Neuronal stem cell (in vitro differentiated cells): ENCODE data around the gene NAV2.

Experiments
- DNase-seq: peaks from one replicate; pipeline ENCODE4 v3.0.0-alpha.2; 2013; ENCODE audit warnings: low spot score
- H2AFZ ChIP-seq: one replicate; pipeline ENCODE4 v1.6.1; 2013; ENCODE audit warnings: mild to moderate bottlenecking, low read length, inconsistent platforms
- H2AK5ac ChIP-seq: 2 replicates; pipeline ENCODE4 v1.6.1; 2013; ENCODE audit warnings: low read depth, mild to moderate bottlenecking, inconsistent platforms, low read length, moderate library complexity, mixed read lengths
- H2BK120ac ChIP-seq: 2 replicates; pipeline ENCODE4 v1.6.1; 2013; ENCODE audit warnings: low read depth, mild to moderate bottlenecking, inconsistent platforms, low read length, moderate library complexity, mixed read lengths
- H2BK12ac ChIP-seq: one replicate; pipeline ENCODE4 v1.6.1; 2013; ENCODE audit warnings: low read length, inconsistent platforms
- H2BK15ac ChIP-seq: 2 replicates; pipeline ENCODE4 v1.6.1; 2013; ENCODE audit warnings: mild to moderate bottlenecking, low read length, inconsistent platforms, mixed read lengths
- H2BK5ac ChIP-seq: one replicate; pipeline ENCODE4 v1.6.1; 2013; ENCODE audit warnings: inconsistent platforms, mild to moderate bottlenecking, low read length, moderate library complexity
- H3K14ac ChIP-seq: one replicate; pipeline ENCODE4 v1.6.1; 2013; ENCODE audit warnings: low read length, inconsistent platforms
- H3K18ac ChIP-seq: 2 replicates; pipeline ENCODE4 v1.6.1; 2013; ENCODE audit warnings: low read length, inconsistent platforms
- H3K23ac ChIP-seq: 2 replicates; pipeline ENCODE4 v1.6.1; 2013; ENCODE audit warnings: low read depth, mild to moderate bottlenecking, mixed read lengths, low read length, inconsistent platforms; ENCODE audit not compliant: poor library complexity
- H3K27ac ChIP-seq: replicated peaks from 3 replicates; pipeline ENCODE4 v1.5.1; 2013; ENCODE audit warnings: low read length, inconsistent platforms
- H3K27me3 ChIP-seq, 3 experiments: 2 replicates each; pipeline ENCODE4 v1.6.1; 2013; ENCODE audit warnings: low read length in 3 of 3, mild to moderate bottlenecking in 2 of 3, inconsistent platforms in 1 of 3, low read depth in 1 of 3, mixed read lengths in 1 of 3, moderate library complexity in 1 of 3; ENCODE audit not compliant: control insufficient read depth in 3 of 3, insufficient read depth in 3 of 3
- H3K36me3 ChIP-seq, 2 donors: replicated peaks in 1 of 2; 2 replicates each; pipeline ENCODE4 v1.6.1; 2013; ENCODE audit warnings: low read length in 2 of 2; ENCODE audit not compliant: control insufficient read depth in 2 of 2, insufficient read depth in 2 of 2
- H3K4ac ChIP-seq: 2 replicates; pipeline ENCODE4 v1.6.1; 2013; ENCODE audit warnings: inconsistent platforms, mild to moderate bottlenecking, low read length, moderate library complexity
- H3K4me1 ChIP-seq, 2 donors: 1 replicate in 1 of 2; 2 replicates in 1 of 2; pipeline ENCODE4 v1.6.1; 2013; ENCODE audit warnings: low read length in 2 of 2, low read depth in 1 of 2; ENCODE audit not compliant: control insufficient read depth in 2 of 2, insufficient read depth in 1 of 2
- H3K4me2 ChIP-seq: one replicate; pipeline ENCODE4 v1.6.1; 2013; ENCODE audit warnings: mild to moderate bottlenecking, low read length, inconsistent platforms; ENCODE audit not compliant: insufficient read depth, poor library complexity, severe bottlenecking
- H3K4me3 ChIP-seq, 2 donors: 2 replicates each; pipeline ENCODE4 v1.5.1; 2013; ENCODE audit warnings: low read length in 2 of 2, mild to moderate bottlenecking in 2 of 2, inconsistent platforms in 1 of 2, moderate library complexity in 1 of 2
- H3K79me1 ChIP-seq: one replicate; pipeline ENCODE4 v1.6.1; 2013; ENCODE audit warnings: low read depth, mild to moderate bottlenecking, inconsistent platforms, low read length, moderate library complexity
- H3K9ac ChIP-seq: one replicate; pipeline ENCODE4 v1.6.1; 2013; ENCODE audit warnings: mild to moderate bottlenecking, low read depth, low read length, inconsistent platforms; ENCODE audit not compliant: poor library complexity
- H3K9me3 ChIP-seq, 2 donors: replicated peaks in 1 of 2; 2 replicates each; pipeline versions ENCODE3 to v1.6.1; 2013; ENCODE audit warnings: low read length in 2 of 2, mild to moderate bottlenecking in 2 of 2, inconsistent platforms in 1 of 2, low read depth in 1 of 2, mixed read lengths in 1 of 2, moderate library complexity in 1 of 2; ENCODE audit not compliant: control insufficient read depth in 2 of 2, insufficient read depth in 1 of 2
- H4K8ac ChIP-seq: one replicate; pipeline ENCODE4 v1.6.1; 2013; ENCODE audit warnings: low read depth, mild to moderate bottlenecking, inconsistent platforms, low read length, moderate library complexity
- H4K91ac ChIP-seq: one replicate; pipeline ENCODE4 v1.6.1; 2013; ENCODE audit warnings: low read length, low read depth, mild to moderate bottlenecking, inconsistent platforms; ENCODE audit not compliant: poor library complexity
- WGBS, 2 donors: extraction: QIAGEN DNeasy Blood & Tissue Kit; methylation state at CpG; one replicate each; pipeline ENCODE4 v1.1.7; 2013; ENCODE audit warnings: missing lambda C conversion rate in 2 of 2, mixed read lengths in 1 of 2; ENCODE audit not compliant: insufficient read length in 2 of 2, insufficient replicate concordance in 1 of 2; ENCODE audit errors: extremely low coverage in 2 of 2; 5-methylcytosine and 5-hydroxymethylcytosine counted together

The NAV2 gene

GRCh38 chr11:20111871-20112270, 399.2 kb downstream of the NAV2 start:
- H3K27ac ChIP-seq = no peak overlapping the region
- no peaks in the 10 kb centered on the region for H3K4me1 ChIP-seq
- H3K4me2 ChIP-seq = no peak overlapping the region
- H2AFZ ChIP-seq = no peak overlapping the region
- no peak overlapping the region for H3K9ac ChIP-seq
- H3K4me3 ChIP-seq = no peak overlapping the region
- no peak overlapping the region for H2BK5ac ChIP-seq
- H3K18ac ChIP-seq = no peak overlapping the region
- H2AK5ac ChIP-seq = no peak overlapping the region
- no peak overlapping the region for H4K91ac ChIP-seq
- H3K79me1 ChIP-seq = no peaks in the 10 kb centered on the region
- H4K8ac ChIP-seq = no peak overlapping the region
- H3K14ac ChIP-seq = no peak overlapping the region
- no peak overlapping the region for H2BK120ac ChIP-seq
- H3K9me3 ChIP-seq = no peaks in the 10 kb centered on the region
- no CpG with 5 or more reads among the region's 1 CpG for WGBS, 2 donors
- no peak overlapping the region for H3K23ac ChIP-seq
- H3K27me3 ChIP-seq = no peaks in the 10 kb centered on the region
- no peak for DNase-seq
- peaks cover 5 to 83% of the 10 kb centered on the region in 2 donors for H3K36me3 ChIP-seq
- no peak overlapping the region for H2BK12ac ChIP-seq
- H3K4ac ChIP-seq = no peak overlapping the region
- H2BK15ac ChIP-seq = no peak overlapping the region

GRCh38 chr11:20112291-20113148, 399.9 kb downstream of the NAV2 start:
- Histone ChIP-seq H3K4me1 (no peaks in the 10 kb centered on the region), H2BK5ac (no peak overlapping the region), H3K18ac (no peak overlapping the region), H3K79me1 (no peaks in the 10 kb centered on the region), H2AK5ac (no peak overlapping the region), H3K36me3 (peaks cover 5 to 86% of the 10 kb centered on the region in 2 donors), H2BK15ac (no peak overlapping the region), H2BK12ac (no peak overlapping the region), H3K14ac (no peak overlapping the region), H2BK120ac (no peak overlapping the region), H3K27me3 (no peaks in the 10 kb centered on the region), H3K4me3 (no peak overlapping the region), H2AFZ (no peak overlapping the region), H3K4me2 (no peak overlapping the region), H3K23ac (no peak overlapping the region), H4K91ac (no peak overlapping the region), H3K9ac (no peak overlapping the region), H4K8ac (no peak overlapping the region), H3K4ac (no peak overlapping the region), H3K9me3 (no peaks in the 10 kb centered on the region), H3K27ac (no peak overlapping the region)
- DNase-seq = no peak
- WGBS, 2 donors = no CpG with 5 or more reads among the region's 15 CpGs

GRCh38 chr11:20113149-20113438, 400.5 kb downstream of the NAV2 start:
- H3K23ac ChIP-seq = no peak overlapping the region
- H3K27me3 ChIP-seq = no peaks in the 10 kb centered on the region
- no peaks in the 10 kb centered on the region for H3K9me3 ChIP-seq
- no peak overlapping the region for H2AK5ac ChIP-seq
- no peak overlapping the region for H3K14ac ChIP-seq
- no peak overlapping the region for H3K4me2 ChIP-seq
- H3K4ac ChIP-seq = no peak overlapping the region
- H3K9ac ChIP-seq = no peak overlapping the region
- no peak overlapping the region for H4K91ac ChIP-seq
- no peaks in the 10 kb centered on the region for H3K79me1 ChIP-seq
- no peak overlapping the region for H4K8ac ChIP-seq
- no peak overlapping the region for H2AFZ ChIP-seq
- no peak overlapping the region for H2BK15ac ChIP-seq
- H3K27ac ChIP-seq = no peak overlapping the region
- H2BK5ac ChIP-seq = no peak overlapping the region
- H2BK12ac ChIP-seq = no peak overlapping the region
- DNase-seq = no peak
- H3K4me3 ChIP-seq = no peak overlapping the region
- peaks cover 7 to 86% of the 10 kb centered on the region in 2 donors for H3K36me3 ChIP-seq
- H2BK120ac ChIP-seq = no peak overlapping the region
- no peak overlapping the region for H3K18ac ChIP-seq
- H3K4me1 ChIP-seq = no peaks in the 10 kb centered on the region
- no CpG with 5 or more reads among the region's 5 CpGs for WGBS, 2 donors

GRCh38 chr11:20114588-20114987, 402.0 kb downstream of the NAV2 start:
- no peak overlapping the region for H2AK5ac ChIP-seq
- H3K36me3 ChIP-seq = peaks cover 10 to 86% of the 10 kb centered on the region in 2 donors
- no peak overlapping the region for H2BK15ac ChIP-seq
- H3K79me1 ChIP-seq = no peaks in the 10 kb centered on the region
- peak overlapping the region in 1 of 2 donors; percentile 70 for H3K4me3 ChIP-seq
- no CpG with 5 or more reads among the region's 10 CpGs for WGBS, 2 donors
- no peak overlapping the region for H4K91ac ChIP-seq
- no peak overlapping the region for H2BK120ac ChIP-seq
- no peak for DNase-seq
- peak overlapping the region; percentile 47 for H3K9ac ChIP-seq
- H2AFZ ChIP-seq = no peak overlapping the region
- H3K23ac ChIP-seq = no peak overlapping the region
- no peaks in the 10 kb centered on the region for H3K27me3 ChIP-seq
- peak overlapping the region; percentile 25 for H3K14ac ChIP-seq
- H2BK12ac ChIP-seq = no peak overlapping the region
- no peak overlapping the region for H3K27ac ChIP-seq
- H4K8ac ChIP-seq = no peak overlapping the region
- no peak overlapping the region for H2BK5ac ChIP-seq
- H3K4me2 ChIP-seq = no peak overlapping the region
- no peak overlapping the region for H3K18ac ChIP-seq
- no peak overlapping the region for H3K4ac ChIP-seq
- no peaks in the 10 kb centered on the region for H3K9me3 ChIP-seq
- H3K4me1 ChIP-seq = no peaks in the 10 kb centered on the region
